ENCODE results near the gene PERM1.
"Not testable (repeated sequence)": the region's sequence is repeated elsewhere in the genome, so short reads cannot be mapped to it uniquely, and the experiment has no call there.

Gene PERM1

GRCh38 chr1:997993-998744, 16.3 kb upstream of the PERM1 start:
- H3K27me3 ChIP-seq (replicated peaks; ENCODE audit: control insufficient read depth, insufficient read depth, low read length, poor library complexity, severe bottlenecking): peaks cover 60% of the 10 kb centered on the region
- H3K4me3 ChIP-seq (ENCODE audit: insufficient read depth, low read depth, low read length, poor library complexity, severe bottlenecking): no peak overlapping the region
- peaks cover 46% of the 10 kb centered on the region for H3K4me1 ChIP-seq (ENCODE audit: control insufficient read depth, insufficient read depth, low read length, poor library complexity, severe bottlenecking)
- no peak overlapping the region for H3K27ac ChIP-seq (ENCODE audit: insufficient read depth, low read length, poor library complexity, severe bottlenecking)
- H3K36me3 ChIP-seq (ENCODE audit: control insufficient read depth, insufficient read depth, low read length): no peaks in the 10 kb centered on the region
- DNase-seq: no peak
- H3K9me3 ChIP-seq (ENCODE audit: control insufficient read depth, low read length): no peaks in the 10 kb centered on the region

- H3K9me3 ChIP-seq (ENCODE audit: control insufficient read depth, low read length): no peaks in the 10 kb centered on the region
- DNase-seq: no peak
- H3K4me3 ChIP-seq (ENCODE audit: insufficient read depth, low read depth, low read length, poor library complexity, severe bottlenecking): no peak overlapping the region
- H3K36me3 ChIP-seq (ENCODE audit: control insufficient read depth, insufficient read depth, low read length): no peaks in the 10 kb centered on the region
- H3K27me3 ChIP-seq (replicated peaks; ENCODE audit: control insufficient read depth, insufficient read depth, low read length, poor library complexity, severe bottlenecking): peaks cover 55% of the 10 kb centered on the region
- H3K27ac ChIP-seq (ENCODE audit: insufficient read depth, low read length, poor library complexity, severe bottlenecking): no peak overlapping the region
- peaks cover 46% of the 10 kb centered on the region for H3K4me1 ChIP-seq (ENCODE audit: control insufficient read depth, insufficient read depth, low read length, poor library complexity, severe bottlenecking)
Measured at GRCh38 chr1:997713-997992, 15.8 kb upstream of the PERM1 start.

- Histone ChIP-seq H3K27me3 (replicated peaks; ENCODE audit: control insufficient read depth, insufficient read depth, low read length, poor library complexity, severe bottlenecking) (peaks cover 52% of the 10 kb centered on the region), H3K9me3 (ENCODE audit: control insufficient read depth, low read length) (no peaks in the 10 kb centered on the region), H3K4me1 (ENCODE audit: control insufficient read depth, insufficient read depth, low read length, poor library complexity, severe bottlenecking) (peaks cover 43% of the 10 kb centered on the region), H3K4me3 (ENCODE audit: insufficient read depth, low read depth, low read length, poor library complexity, severe bottlenecking) (no peak overlapping the region), H3K27ac (ENCODE audit: insufficient read depth, low read length, poor library complexity, severe bottlenecking) (no peak overlapping the region), H3K36me3 (ENCODE audit: control insufficient read depth, insufficient read depth, low read length) (no peaks in the 10 kb centered on the region)
- no peak for DNase-seq
Measured at GRCh38 chr1:996851-997712, 15.2 kb upstream of the PERM1 start.

- Histone ChIP-seq H3K9me3 (ENCODE audit: control insufficient read depth, low read length) (no peaks in the 10 kb centered on the region), H3K4me3 (ENCODE audit: insufficient read depth, low read depth, low read length, poor library complexity, severe bottlenecking) (no peak overlapping the region), H3K27ac (ENCODE audit: insufficient read depth, low read length, poor library complexity, severe bottlenecking) (no peak overlapping the region), H3K36me3 (ENCODE audit: control insufficient read depth, insufficient read depth, low read length) (no peaks in the 10 kb centered on the region), H3K4me1 (ENCODE audit: control insufficient read depth, insufficient read depth, low read length, poor library complexity, severe bottlenecking) (peaks cover 32% of the 10 kb centered on the region), H3K27me3 (replicated peaks; ENCODE audit: control insufficient read depth, insufficient read depth, low read length, poor library complexity, severe bottlenecking) (peaks cover 41% of the 10 kb centered on the region)
- no peak for DNase-seq
Measured at GRCh38 chr1:995665-996633, 14.1 kb upstream of the PERM1 start.

- peaks cover 20% of the 10 kb centered on the region for H3K4me1 ChIP-seq (ENCODE audit: control insufficient read depth, insufficient read depth, low read length, poor library complexity, severe bottlenecking)
- H3K36me3 ChIP-seq (ENCODE audit: control insufficient read depth, insufficient read depth, low read length); H3K4me3 ChIP-seq (ENCODE audit: insufficient read depth, low read depth, low read length, poor library complexity, severe bottlenecking); H3K27ac ChIP-seq (ENCODE audit: insufficient read depth, low read length, poor library complexity, severe bottlenecking); DNase-seq; H3K9me3 ChIP-seq (ENCODE audit: control insufficient read depth, low read length): not testable (repeated sequence)
- H3K27me3 ChIP-seq (replicated peaks; ENCODE audit: control insufficient read depth, insufficient read depth, low read length, poor library complexity, severe bottlenecking): peaks cover 29% of the 10 kb centered on the region
Measured at GRCh38 chr1:994546-994945, 12.7 kb upstream of the PERM1 start.

- Histone ChIP-seq H3K27me3 (replicated peaks; ENCODE audit: control insufficient read depth, insufficient read depth, low read length, poor library complexity, severe bottlenecking) (peaks cover 19% of the 10 kb centered on the region), H3K36me3 (ENCODE audit: control insufficient read depth, insufficient read depth, low read length) (no peaks in the 10 kb centered on the region), H3K27ac (ENCODE audit: insufficient read depth, low read length, poor library complexity, severe bottlenecking) (no peak overlapping the region), H3K4me1 (ENCODE audit: control insufficient read depth, insufficient read depth, low read length, poor library complexity, severe bottlenecking) (peaks cover 11% of the 10 kb centered on the region), H3K4me3 (ENCODE audit: insufficient read depth, low read depth, low read length, poor library complexity, severe bottlenecking) (no peak overlapping the region), H3K9me3 (ENCODE audit: control insufficient read depth, low read length) (no peaks in the 10 kb centered on the region)
- no peak for DNase-seq
Measured at GRCh38 chr1:993379-993995, 11.6 kb upstream of the PERM1 start.

GRCh38 chr1:992362-992761, 10.5 kb upstream of the PERM1 start:
- no peak overlapping the region for H3K27ac ChIP-seq (ENCODE audit: insufficient read depth, low read length, poor library complexity, severe bottlenecking)
- H3K9me3 ChIP-seq (ENCODE audit: control insufficient read depth, low read length): no peaks in the 10 kb centered on the region
- no peak overlapping the region for H3K4me3 ChIP-seq (ENCODE audit: insufficient read depth, low read depth, low read length, poor library complexity, severe bottlenecking)
- no peak for DNase-seq
- H3K36me3 ChIP-seq (ENCODE audit: control insufficient read depth, insufficient read depth, low read length): no peaks in the 10 kb centered on the region
- peaks cover 8% of the 10 kb centered on the region for H3K4me1 ChIP-seq (ENCODE audit: control insufficient read depth, insufficient read depth, low read length, poor library complexity, severe bottlenecking)
- peaks cover 8% of the 10 kb centered on the region for H3K27me3 ChIP-seq (replicated peaks; ENCODE audit: control insufficient read depth, insufficient read depth, low read length, poor library complexity, severe bottlenecking)

GRCh38 chr1:991895-992294, 10.0 kb upstream of the PERM1 start:
- no peak for DNase-seq
- Histone ChIP-seq H3K9me3 (ENCODE audit: control insufficient read depth, low read length) (no peaks in the 10 kb centered on the region), H3K27ac (ENCODE audit: insufficient read depth, low read length, poor library complexity, severe bottlenecking) (no peak overlapping the region), H3K27me3 (replicated peaks; ENCODE audit: control insufficient read depth, insufficient read depth, low read length, poor library complexity, severe bottlenecking) (peaks cover 4% of the 10 kb centered on the region), H3K4me3 (ENCODE audit: insufficient read depth, low read depth, low read length, poor library complexity, severe bottlenecking) (no peak overlapping the region), H3K4me1 (ENCODE audit: control insufficient read depth, insufficient read depth, low read length, poor library complexity, severe bottlenecking) (peaks cover 3% of the 10 kb centered on the region), H3K36me3 (ENCODE audit: control insufficient read depth, insufficient read depth, low read length) (no peaks in the 10 kb centered on the region)

GRCh38 chr1:991275-991674, 9.4 kb upstream of the PERM1 start:
- not testable (repeated sequence) for H3K9me3 ChIP-seq (ENCODE audit: control insufficient read depth, low read length); H3K27ac ChIP-seq (ENCODE audit: insufficient read depth, low read length, poor library complexity, severe bottlenecking); H3K4me3 ChIP-seq (ENCODE audit: insufficient read depth, low read depth, low read length, poor library complexity, severe bottlenecking); H3K36me3 ChIP-seq (ENCODE audit: control insufficient read depth, insufficient read depth, low read length); H3K4me1 ChIP-seq (ENCODE audit: control insufficient read depth, insufficient read depth, low read length, poor library complexity, severe bottlenecking); H3K27me3 ChIP-seq (replicated peaks; ENCODE audit: control insufficient read depth, insufficient read depth, low read length, poor library complexity, severe bottlenecking); DNase-seq
